RWPE2 (cell line): Measurements from ENCODE around the gene KLHDC10.

Experiments
- ATAC-seq: fragments of 200-7000 bp; cut with Tn5 transposase; 3 replicates; pipeline ENCODE4 v1.9.1; 2021; ENCODE audit warnings: low read depth
- DNase-seq: peaks from one replicate; pipeline ENCODE4 v3.0.0-alpha.2; 2020; ENCODE audit warnings: low spot score
- H3K27ac ChIP-seq: fragments of 450-650 bp; 2 replicates; pipeline ENCODE4 v1.5.1; 2017; ENCODE audit warnings: mild to moderate bottlenecking; ENCODE audit not compliant: poor library complexity, severe bottlenecking
- H3K27me3 ChIP-seq: fragments of 250-450 bp; sonication (Bioruptor Pico); 2 replicates; pipeline ENCODE4 v1.5.1; 2021; ENCODE audit warnings: mild to moderate bottlenecking, moderate library complexity; ENCODE audit not compliant: insufficient read depth, poor library complexity, severe bottlenecking
- H3K36me3 ChIP-seq: fragments of 250-450 bp; sonication (Bioruptor Pico); 2 replicates; pipeline ENCODE4 v1.5.1; 2020; ENCODE audit warnings: low read depth, mild to moderate bottlenecking, moderate library complexity
- H3K4me1 ChIP-seq: fragments of 250-450 bp; sonication (Bioruptor Pico); 2 replicates; pipeline ENCODE4 v1.5.1; 2021; ENCODE audit warnings: mild to moderate bottlenecking, moderate library complexity; ENCODE audit not compliant: insufficient read depth, poor library complexity, severe bottlenecking
- H3K4me3 ChIP-seq: fragments of 250-450 bp; sonication (Bioruptor Pico); 2 replicates; pipeline ENCODE4 v1.5.1; 2021; ENCODE audit warnings: mild to moderate bottlenecking, moderate library complexity; ENCODE audit not compliant: severe bottlenecking
- H3K9me3 ChIP-seq: fragments of 250-450 bp; sonication (Bioruptor Pico); 2 replicates; pipeline ENCODE4 v1.5.1; 2021; ENCODE audit warnings: mild to moderate bottlenecking, moderate library complexity; ENCODE audit not compliant: severe bottlenecking
- TF ChIP-seq, protein P1 (sequence below): fragments of 450-650 bp; IDR thresholded peaks from one replicate; pipeline ENCODE4 v1.5.1; 2017; ENCODE audit warnings: mild to moderate bottlenecking, moderate library complexity; ENCODE audit not compliant: poor library complexity, severe bottlenecking

KLHDC10 gene, protein sequence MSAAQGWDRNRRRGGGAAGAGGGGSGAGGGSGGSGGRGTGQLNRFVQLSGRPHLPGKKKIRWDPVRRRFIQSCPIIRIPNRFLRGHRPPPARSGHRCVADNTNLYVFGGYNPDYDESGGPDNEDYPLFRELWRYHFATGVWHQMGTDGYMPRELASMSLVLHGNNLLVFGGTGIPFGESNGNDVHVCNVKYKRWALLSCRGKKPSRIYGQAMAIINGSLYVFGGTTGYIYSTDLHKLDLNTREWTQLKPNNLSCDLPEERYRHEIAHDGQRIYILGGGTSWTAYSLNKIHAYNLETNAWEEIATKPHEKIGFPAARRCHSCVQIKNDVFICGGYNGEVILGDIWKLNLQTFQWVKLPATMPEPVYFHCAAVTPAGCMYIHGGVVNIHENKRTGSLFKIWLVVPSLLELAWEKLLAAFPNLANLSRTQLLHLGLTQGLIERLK

DNA sequence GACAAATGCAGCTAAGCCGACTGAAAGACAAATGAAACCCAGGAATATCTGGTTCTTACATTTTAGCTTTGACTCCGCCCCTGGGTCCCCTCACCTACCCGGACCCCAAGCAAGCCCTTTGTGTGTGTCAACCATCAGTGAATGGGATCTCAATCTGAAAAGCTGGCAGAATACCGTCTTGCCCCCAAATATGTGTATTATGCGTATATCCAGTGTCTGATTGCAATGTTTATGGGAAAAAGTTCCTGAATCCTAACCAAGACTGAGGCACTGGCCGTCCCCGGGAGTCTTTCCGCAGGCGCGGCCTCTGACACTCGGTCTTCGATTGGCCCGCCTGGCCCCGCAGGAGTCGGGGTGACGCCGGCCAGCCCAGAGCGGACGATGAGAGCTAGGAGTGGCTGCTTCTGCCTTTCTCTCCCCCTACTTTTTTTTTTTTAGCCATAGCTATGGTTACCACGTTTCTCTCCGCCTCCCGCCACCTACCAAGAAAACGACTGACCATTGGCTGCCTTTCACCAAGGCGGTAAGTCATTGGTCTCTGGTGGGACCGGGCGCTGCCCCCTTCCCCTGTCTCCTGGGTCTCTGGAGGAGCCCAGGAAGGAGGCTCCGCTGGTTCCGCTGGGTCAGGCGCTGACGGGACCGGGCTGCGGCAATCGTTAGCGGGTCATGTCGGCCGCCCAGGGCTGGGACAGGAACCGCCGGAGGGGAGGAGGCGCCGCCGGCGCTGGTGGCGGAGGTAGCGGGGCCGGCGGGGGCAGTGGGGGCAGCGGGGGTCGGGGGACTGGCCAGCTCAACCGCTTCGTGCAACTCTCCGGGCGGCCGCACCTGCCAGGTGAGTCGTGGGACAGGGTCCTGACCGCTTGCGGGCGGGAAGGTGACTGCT is at the start of gene KLHDC10:
KLHDC10 (plus strand) TSS at position 557 of the 883 bp plus-strand sequence; CDS start at position 667, 110 bp downstream.
- H3K36me3 ChIP-seq, result no peaks in the 10 kb centered on the region; the same call in 1 of the 2 replicates
- H3K27ac ChIP-seq, result peak within 1 kb of the TSS; percentile 56
- peak; percentile 92 for ATAC-seq
- no peaks in the 10 kb centered on the region for H3K9me3 ChIP-seq
- DNase-seq, result peak; percentile 96
- no peaks in the 10 kb centered on the region for H3K27me3 ChIP-seq
- H3K4me1 ChIP-seq, result peaks cover 4% of the 10 kb centered on the region
- peak within 1 kb of the TSS; percentile 52 for H3K4me3 ChIP-seq
- TF ChIP-seq, protein P1, sequence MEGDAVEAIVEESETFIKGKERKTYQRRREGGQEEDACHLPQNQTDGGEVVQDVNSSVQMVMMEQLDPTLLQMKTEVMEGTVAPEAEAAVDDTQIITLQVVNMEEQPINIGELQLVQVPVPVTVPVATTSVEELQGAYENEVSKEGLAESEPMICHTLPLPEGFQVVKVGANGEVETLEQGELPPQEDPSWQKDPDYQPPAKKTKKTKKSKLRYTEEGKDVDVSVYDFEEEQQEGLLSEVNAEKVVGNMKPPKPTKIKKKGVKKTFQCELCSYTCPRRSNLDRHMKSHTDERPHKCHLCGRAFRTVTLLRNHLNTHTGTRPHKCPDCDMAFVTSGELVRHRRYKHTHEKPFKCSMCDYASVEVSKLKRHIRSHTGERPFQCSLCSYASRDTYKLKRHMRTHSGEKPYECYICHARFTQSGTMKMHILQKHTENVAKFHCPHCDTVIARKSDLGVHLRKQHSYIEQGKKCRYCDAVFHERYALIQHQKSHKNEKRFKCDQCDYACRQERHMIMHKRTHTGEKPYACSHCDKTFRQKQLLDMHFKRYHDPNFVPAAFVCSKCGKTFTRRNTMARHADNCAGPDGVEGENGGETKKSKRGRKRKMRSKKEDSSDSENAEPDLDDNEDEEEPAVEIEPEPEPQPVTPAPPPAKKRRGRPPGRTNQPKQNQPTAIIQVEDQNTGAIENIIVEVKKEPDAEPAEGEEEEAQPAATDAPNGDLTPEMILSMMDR, result no peak

DNA sequence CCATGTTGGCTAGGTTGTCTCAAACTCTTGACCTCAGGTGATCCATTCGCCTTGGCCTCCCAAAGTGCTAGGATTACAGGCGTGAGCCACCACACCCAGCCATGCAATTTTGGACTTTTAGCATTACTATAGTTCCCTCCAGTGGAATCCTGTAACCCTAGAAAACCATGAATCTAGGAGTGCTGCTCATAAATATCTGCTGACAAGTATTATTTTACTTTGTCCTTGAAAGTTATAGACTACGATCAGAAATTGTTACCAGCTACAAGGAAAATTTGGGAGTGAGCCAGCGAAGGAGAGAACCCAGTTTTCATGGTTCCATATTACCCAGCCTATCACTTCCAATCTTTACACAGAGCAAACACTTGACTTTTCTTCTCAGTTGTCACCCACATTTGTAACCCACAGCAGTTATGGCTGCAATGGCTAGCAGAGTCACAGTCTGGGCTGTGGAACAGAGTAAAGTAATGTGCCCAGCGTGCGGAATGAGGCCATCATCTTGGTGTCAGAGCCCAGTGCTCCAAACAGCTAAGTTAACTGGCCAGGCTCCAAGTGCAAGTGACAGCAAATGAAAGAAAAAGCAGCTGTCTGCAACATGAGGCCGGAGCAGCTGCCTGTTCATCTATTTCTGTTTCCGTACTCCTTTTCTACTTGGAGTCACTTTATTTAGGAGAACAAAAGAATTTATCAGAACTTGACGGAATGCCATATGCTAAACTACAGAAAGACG is 49.1 kb upstream of the KLHDC10 start:
- TF ChIP-seq, protein P1, result no peak
- H3K36me3 ChIP-seq, result peaks cover 69% of the 10 kb centered on the region
- H3K27me3 ChIP-seq, result no peaks in the 10 kb centered on the region
- DNase-seq (no peak), ATAC-seq (no peak)
- no peak overlapping the region for H3K27ac ChIP-seq
- peaks cover 9% of the 10 kb centered on the region for H3K4me1 ChIP-seq
- no peaks in the 10 kb centered on the region for H3K9me3 ChIP-seq
- no peak overlapping the region for H3K4me3 ChIP-seq

DNA sequence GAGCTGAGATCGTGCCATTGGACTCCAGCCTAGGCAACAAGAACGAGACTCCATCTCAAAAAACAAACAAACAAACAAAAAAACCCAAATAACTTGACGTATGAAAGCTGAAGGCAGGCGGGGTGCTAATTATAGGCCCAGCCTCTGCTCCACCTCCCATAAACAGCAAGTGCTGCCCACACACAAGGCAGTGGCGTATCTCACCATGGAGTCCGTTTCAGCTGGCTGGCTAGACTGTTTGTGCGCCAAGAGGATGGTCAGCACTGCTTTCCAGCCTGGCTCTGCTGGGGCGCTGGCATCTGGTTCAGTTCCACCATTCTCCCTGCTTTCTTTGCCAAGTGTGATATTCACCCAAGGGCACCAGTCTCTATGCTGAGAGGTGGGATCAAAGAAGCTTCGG is 48.2 kb upstream of the KLHDC10 start:
- H3K27ac ChIP-seq, result no peak overlapping the region
- H3K9me3 ChIP-seq, result no peaks in the 10 kb centered on the region
- peaks cover 76% of the 10 kb centered on the region for H3K36me3 ChIP-seq
- peaks cover 10% of the 10 kb centered on the region for H3K4me1 ChIP-seq
- ATAC-seq (no peak), DNase-seq (no peak)
- no peaks in the 10 kb centered on the region for H3K27me3 ChIP-seq
- H3K4me3 ChIP-seq, result no peak overlapping the region
- TF ChIP-seq, protein P1, result no peak

DNA sequence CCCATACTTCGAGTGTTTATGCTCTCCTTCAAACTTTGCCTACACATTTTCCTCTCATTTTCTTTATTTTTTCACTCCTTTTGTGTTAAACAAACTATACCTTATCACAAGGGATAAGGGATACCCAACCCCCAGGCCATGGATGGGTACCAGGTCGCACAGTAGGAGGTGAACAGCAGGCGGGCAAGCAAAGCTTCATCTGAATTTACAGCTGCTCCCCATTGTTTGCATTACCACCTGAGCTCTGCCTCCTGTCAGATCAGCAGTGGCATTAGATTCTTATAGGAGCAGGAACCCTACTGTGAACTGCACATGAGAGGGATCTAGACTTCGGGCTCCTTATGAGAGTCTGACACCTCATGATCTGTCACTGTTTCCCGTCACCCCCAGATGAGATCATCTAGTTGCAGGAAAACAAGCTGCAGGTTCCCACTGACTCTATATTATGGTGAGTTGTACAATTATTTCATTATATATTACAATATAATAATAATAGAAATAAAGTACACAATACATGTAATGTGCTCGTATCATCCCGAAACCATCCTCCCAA is 47.6 kb upstream of the KLHDC10 start:
- Histone ChIP-seq H3K36me3 (peaks cover 78% of the 10 kb centered on the region), H3K27ac (no peak overlapping the region), H3K4me3 (no peak overlapping the region), H3K4me1 (peaks cover 10% of the 10 kb centered on the region), H3K9me3 (no peaks in the 10 kb centered on the region), H3K27me3 (no peaks in the 10 kb centered on the region)
- TF ChIP-seq, protein P1, result no peak
- DNase-seq, result no peak
- ATAC-seq, result no peak
